H9 (cell line): ENCODE results near the gene LRRFIP1. TPM values are rescaled to one million over a fixed set of nuclear protein-coding genes. Genes with fewer than 3 reads are reported as not detected.

Experiments used
- DNase-seq: peaks from one replicate; pipeline ENCODE4 v3.0.0-alpha.2; 2017
- H2AFZ ChIP-seq: one replicate; pipeline ENCODE4 v1.6.1; 2013; ENCODE audit warnings: mild to moderate bottlenecking, low read length, control low read depth, moderate library complexity
- H2AK5ac ChIP-seq: 2 replicates; pipeline ENCODE4 v1.6.1; 2013; ENCODE audit warnings: low read length, control low read depth, mixed read lengths; ENCODE audit not compliant: insufficient read length
- H2BK120ac ChIP-seq: one replicate; pipeline ENCODE4 v1.6.1; 2013; ENCODE audit warnings: low read depth, mild to moderate bottlenecking, low read length, control low read depth, inconsistent platforms; ENCODE audit not compliant: poor library complexity, severe bottlenecking
- H2BK12ac ChIP-seq: 2 replicates; pipeline ENCODE4 v1.6.1; 2013; ENCODE audit warnings: low read length, control low read depth, mixed read lengths, low read depth; ENCODE audit not compliant: insufficient read length
- H2BK15ac ChIP-seq: 2 replicates; pipeline ENCODE4 v1.6.1; 2013; ENCODE audit warnings: low read depth, low read length, control low read depth
- H2BK20ac ChIP-seq: one replicate; pipeline ENCODE4 v1.6.1; 2013; ENCODE audit warnings: low read depth, mild to moderate bottlenecking, low read length, control low read depth, inconsistent platforms; ENCODE audit not compliant: poor library complexity, severe bottlenecking
- H2BK5ac ChIP-seq: 2 replicates; pipeline ENCODE4 v1.6.1; 2013; ENCODE audit warnings: low read length, control low read depth, mixed read lengths; ENCODE audit not compliant: insufficient read length
- H3K14ac ChIP-seq: 2 replicates; pipeline ENCODE4 v1.6.1; 2013; ENCODE audit warnings: low read length, control low read depth; ENCODE audit not compliant: insufficient read depth
- H3K18ac ChIP-seq: 2 replicates; pipeline ENCODE4 v1.6.1; 2013; ENCODE audit warnings: low read depth, mild to moderate bottlenecking, mixed read lengths, low read length, control low read depth; ENCODE audit not compliant: insufficient read length
- H3K23ac ChIP-seq: 2 replicates; pipeline ENCODE4 v1.6.1; 2013; ENCODE audit warnings: low read length, control low read depth, mixed read lengths, low read depth; ENCODE audit not compliant: insufficient read length
- H3K23me2 ChIP-seq: 2 replicates; pipeline ENCODE4 v1.6.1; 2013; ENCODE audit warnings: low read depth, mild to moderate bottlenecking, mixed read lengths, low read length, control low read depth; ENCODE audit not compliant: insufficient read length, poor library complexity, severe bottlenecking
- H3K27ac ChIP-seq: 2 replicates; pipeline ENCODE4 v1.5.1; 2013; ENCODE audit warnings: low read length, control low read depth, mixed read lengths, low read depth; ENCODE audit not compliant: insufficient read length
- H3K27me3 ChIP-seq: 2 replicates; pipeline ENCODE4 v1.6.1; 2013; ENCODE audit warnings: low read length, control low read depth, inconsistent platforms; ENCODE audit not compliant: insufficient read depth
- H3K4ac ChIP-seq: 2 replicates; pipeline ENCODE4 v1.6.1; 2013; ENCODE audit warnings: low read depth, mild to moderate bottlenecking, control low read depth, inconsistent platforms, low read length, moderate library complexity
- H3K4me1 ChIP-seq: 2 replicates; pipeline ENCODE4 v1.6.1; 2013; ENCODE audit warnings: low read length, control low read depth, inconsistent platforms; ENCODE audit not compliant: insufficient read depth
- H3K4me2 ChIP-seq: 2 replicates; pipeline ENCODE4 v1.6.1; 2013; ENCODE audit warnings: low read length, control low read depth, mixed read lengths; ENCODE audit not compliant: insufficient read length, insufficient read depth
- H3K56ac ChIP-seq: 2 replicates; pipeline ENCODE4 v1.6.1; 2013; ENCODE audit warnings: low read depth, mild to moderate bottlenecking, mixed read lengths, low read length, control low read depth; ENCODE audit not compliant: insufficient read length
- H3K79me1 ChIP-seq: 2 replicates; pipeline ENCODE4 v1.6.1; 2013; ENCODE audit warnings: low read depth, mild to moderate bottlenecking, moderate library complexity, low read length, control low read depth, inconsistent platforms; ENCODE audit not compliant: insufficient read depth, poor library complexity, severe bottlenecking
- H3K79me2 ChIP-seq: 2 replicates; pipeline ENCODE4 v1.6.1; 2013; ENCODE audit warnings: low read length, control low read depth, inconsistent platforms; ENCODE audit not compliant: insufficient read depth
- H3K9ac ChIP-seq: 2 replicates; pipeline ENCODE4 v1.6.1; 2013; ENCODE audit warnings: low read length, control low read depth, mixed read lengths; ENCODE audit not compliant: insufficient read length; ENCODE audit errors: extremely low read depth
- H3K9me3 ChIP-seq: one replicate; pipeline ENCODE4 v1.6.1; 2013; ENCODE audit warnings: low read depth, low read length, inconsistent platforms; ENCODE audit not compliant: control insufficient read depth
- H3T11ph ChIP-seq: one replicate; pipeline ENCODE4 v1.6.1; 2013; ENCODE audit warnings: mild to moderate bottlenecking, low read length, control low read depth, inconsistent platforms
- H4K20me1 ChIP-seq: one replicate; pipeline ENCODE4 v1.6.1; 2013; ENCODE audit not compliant: control insufficient read depth, insufficient read length, insufficient read depth
- H4K5ac ChIP-seq: 2 replicates; pipeline ENCODE4 v1.6.1; 2013; ENCODE audit warnings: low read depth, mild to moderate bottlenecking, mixed read lengths, low read length, control low read depth; ENCODE audit not compliant: insufficient read length
- H4K8ac ChIP-seq: replicated peaks from 2 replicates; pipeline ENCODE4 v1.6.1; 2013; ENCODE audit warnings: low read length, control low read depth, mixed read lengths, low read depth; ENCODE audit not compliant: insufficient read length
- H4K91ac ChIP-seq: 2 replicates; pipeline ENCODE4 v1.6.1; 2013; ENCODE audit warnings: low read depth, mild to moderate bottlenecking, moderate library complexity, mixed read lengths, low read length, control low read depth; ENCODE audit not compliant: insufficient read length
- H3K27ac Mint-ChIP-seq, 3 experiments: 2 replicates in 2 of 3; 3 replicates in 1 of 3; pipeline ENCODE4 v1.8.0; 2020 to 2021; ENCODE audit warnings: mixed read lengths in 3 of 3, mild to moderate bottlenecking in 1 of 3, moderate library complexity in 1 of 3
- H3K27me3 Mint-ChIP-seq: 2 replicates; pipeline ENCODE4 v1.8.0; 2021; ENCODE audit warnings: low read depth, mild to moderate bottlenecking, moderate library complexity, mixed read lengths
- H3K36me3 Mint-ChIP-seq, 3 experiments: 2 replicates in 2 of 3; 3 replicates in 1 of 3; pipeline ENCODE4 v1.8.0; 2020 to 2021; ENCODE audit warnings: low read depth in 3 of 3, mixed read lengths in 3 of 3; ENCODE audit not compliant: insufficient read depth in 1 of 3
- H3K4me1 Mint-ChIP-seq, 2 experiments: 2 replicates each; pipeline ENCODE4 v1.8.0; 2020; ENCODE audit warnings: mixed read lengths in 2 of 2
- H3K4me3 Mint-ChIP-seq, 2 experiments: 2 replicates in 1 of 2; 3 replicates in 1 of 2; pipeline ENCODE4 v1.8.0; 2020 to 2021; ENCODE audit warnings: mild to moderate bottlenecking in 2 of 2, mixed read lengths in 2 of 2, moderate library complexity in 1 of 2
- H3K9me3 Mint-ChIP-seq, 2 experiments: 2 replicates in 1 of 2; 3 replicates in 1 of 2; pipeline ENCODE4 v1.8.0; 2020; ENCODE audit warnings: mild to moderate bottlenecking in 2 of 2, mixed read lengths in 2 of 2, moderate library complexity in 1 of 2
- CTCF ChIP-seq: fragments of 200-600 bp; sonication (generic); conservative IDR thresholded peaks from 3 replicates; pipeline ENCODE4 v1.8.0; 2021; ENCODE audit warnings: antibody characterized with exemption, mild to moderate bottlenecking
- WGBS: extraction: QIAGEN DNeasy Blood & Tissue Kit; methylation state at CpG from one replicate; pipeline ENCODE4 v1.1.7; 2013; ENCODE audit warnings: missing lambda C conversion rate, low lambda C conversion rate, mixed read lengths; ENCODE audit not compliant: insufficient read length; ENCODE audit errors: extremely low coverage; 5-methylcytosine and 5-hydroxymethylcytosine counted together
- total RNA-seq: library from RNA; stranded (reverse); gene quantifications from 2 replicates; pipeline ENCODE4 v1.2.1, GENCODE V29; 2021

The LRRFIP1 gene
- total RNA-seq, 1 experiment from 2014 or later = 38.5 TPM

GRCh38 chr2:237717366-237718276, 90.2 kb downstream of the LRRFIP1 start:
- peaks cover 20 to 29% of the 10 kb centered on the region in 2 experiments for H3K4me1 Mint-ChIP-seq
- no peak for TF ChIP-seq CTCF
- no peak overlapping the region for H2AFZ ChIP-seq
- no peak overlapping the region for H3T11ph ChIP-seq
- no peak overlapping the region for H2BK12ac ChIP-seq
- no peak for DNase-seq
- no peak overlapping the region for H3K23ac ChIP-seq
- H3K27me3 ChIP-seq = no peaks in the 10 kb centered on the region
- H3K79me2 ChIP-seq = no peaks in the 10 kb centered on the region; the same call in 1 of the 2 replicates
- H2BK15ac ChIP-seq = no peak overlapping the region
- H3K14ac ChIP-seq = no peak overlapping the region
- H3K4me1 ChIP-seq = peaks cover 9% of the 10 kb centered on the region; the same call in 1 of the 2 replicates
- H3K56ac ChIP-seq = no peak overlapping the region
- no peaks in the 10 kb centered on the region; a peak in 2 of 7 replicates for H3K36me3 Mint-ChIP-seq
- no peaks in the 10 kb centered on the region for H3K27me3 Mint-ChIP-seq
- H2BK120ac ChIP-seq = no peak overlapping the region
- WGBS = no CpG with 5 or more reads among the region's 24 CpGs
- no peak overlapping the region for H4K8ac ChIP-seq
- H3K79me1 ChIP-seq = no peaks in the 10 kb centered on the region
- no peak overlapping the region for H3K18ac ChIP-seq
- no peak overlapping the region for H2BK5ac ChIP-seq
- no peak overlapping the region for H3K27ac ChIP-seq
- peak overlapping the region; percentile 3 to 36 (median 6); a peak in 2 of 7 replicates for H3K27ac Mint-ChIP-seq
- no peak overlapping the region for H4K5ac ChIP-seq
- H3K4ac ChIP-seq = no peak overlapping the region
- H2BK20ac ChIP-seq = no peak overlapping the region
- no peak overlapping the region for H3K4me2 ChIP-seq
- no peak overlapping the region for H2AK5ac ChIP-seq
- H4K91ac ChIP-seq = no peak overlapping the region
- no peaks in the 10 kb centered on the region for H4K20me1 ChIP-seq
- H3K9ac ChIP-seq = no peak overlapping the region
- H3K9me3 Mint-ChIP-seq = no peaks in the 10 kb centered on the region
- H3K23me2 ChIP-seq = no peaks in the 10 kb centered on the region
- H3K4me3 Mint-ChIP-seq = no peak overlapping the region
- no peaks in the 10 kb centered on the region for H3K9me3 ChIP-seq
